ENCODE data around the gene YIF1B.

The YIF1B gene

DNA sequence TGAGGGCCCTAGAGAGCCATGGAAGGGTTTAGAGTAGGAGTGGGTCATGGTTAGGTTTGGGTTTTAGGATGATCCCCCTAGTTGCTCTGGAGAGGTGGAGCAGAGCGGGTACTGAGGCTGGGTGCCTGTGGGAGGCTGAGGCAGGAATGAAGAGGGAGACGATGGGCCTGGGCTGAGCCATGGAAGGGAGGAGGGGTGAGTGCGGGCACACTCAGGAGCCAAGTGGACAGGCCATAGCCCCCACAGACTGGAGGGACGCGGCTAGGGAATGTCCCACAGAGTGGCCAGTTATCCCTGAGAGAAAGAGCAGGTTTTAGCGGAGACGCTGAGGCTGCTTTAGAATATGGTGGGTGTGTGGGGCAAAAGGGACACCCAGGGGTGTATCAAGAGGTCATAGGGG lies 13.9 kb upstream of the YIF1B start:
- TF ChIP-seq, protein P1, sequence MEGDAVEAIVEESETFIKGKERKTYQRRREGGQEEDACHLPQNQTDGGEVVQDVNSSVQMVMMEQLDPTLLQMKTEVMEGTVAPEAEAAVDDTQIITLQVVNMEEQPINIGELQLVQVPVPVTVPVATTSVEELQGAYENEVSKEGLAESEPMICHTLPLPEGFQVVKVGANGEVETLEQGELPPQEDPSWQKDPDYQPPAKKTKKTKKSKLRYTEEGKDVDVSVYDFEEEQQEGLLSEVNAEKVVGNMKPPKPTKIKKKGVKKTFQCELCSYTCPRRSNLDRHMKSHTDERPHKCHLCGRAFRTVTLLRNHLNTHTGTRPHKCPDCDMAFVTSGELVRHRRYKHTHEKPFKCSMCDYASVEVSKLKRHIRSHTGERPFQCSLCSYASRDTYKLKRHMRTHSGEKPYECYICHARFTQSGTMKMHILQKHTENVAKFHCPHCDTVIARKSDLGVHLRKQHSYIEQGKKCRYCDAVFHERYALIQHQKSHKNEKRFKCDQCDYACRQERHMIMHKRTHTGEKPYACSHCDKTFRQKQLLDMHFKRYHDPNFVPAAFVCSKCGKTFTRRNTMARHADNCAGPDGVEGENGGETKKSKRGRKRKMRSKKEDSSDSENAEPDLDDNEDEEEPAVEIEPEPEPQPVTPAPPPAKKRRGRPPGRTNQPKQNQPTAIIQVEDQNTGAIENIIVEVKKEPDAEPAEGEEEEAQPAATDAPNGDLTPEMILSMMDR (IDR thresholded peaks at IDR 0.05; ENCODE audit: low read depth, low read length) = no peak
- DNase-seq (ENCODE audit: extremely low read depth, low read depth) = no peak

DNA sequence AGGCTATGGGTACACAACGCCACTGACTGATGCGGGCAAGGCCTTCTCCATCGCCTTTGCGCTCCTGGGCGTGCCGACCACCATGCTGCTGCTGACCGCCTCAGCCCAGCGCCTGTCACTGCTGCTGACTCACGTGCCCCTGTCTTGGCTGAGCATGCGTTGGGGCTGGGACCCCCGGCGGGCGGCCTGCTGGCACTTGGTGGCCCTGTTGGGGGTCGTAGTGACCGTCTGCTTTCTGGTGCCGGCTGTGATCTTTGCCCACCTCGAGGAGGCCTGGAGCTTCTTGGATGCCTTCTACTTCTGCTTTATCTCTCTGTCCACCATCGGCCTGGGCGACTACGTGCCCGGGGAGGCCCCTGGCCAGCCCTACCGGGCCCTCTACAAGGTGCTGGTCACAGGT lies 10.8 kb upstream of the YIF1B start:
- no peak for DNase-seq (ENCODE audit: extremely low read depth, low read depth)
- TF ChIP-seq, protein P1 (IDR thresholded peaks at IDR 0.05; ENCODE audit: low read depth, low read length) = no peak

GRCh38 chr19:38324431-38324830 lies 8.7 kb upstream of the YIF1B start:
- TF ChIP-seq, protein P1 (IDR thresholded peaks at IDR 0.05; ENCODE audit: low read depth, low read length) = no peak

DNA sequence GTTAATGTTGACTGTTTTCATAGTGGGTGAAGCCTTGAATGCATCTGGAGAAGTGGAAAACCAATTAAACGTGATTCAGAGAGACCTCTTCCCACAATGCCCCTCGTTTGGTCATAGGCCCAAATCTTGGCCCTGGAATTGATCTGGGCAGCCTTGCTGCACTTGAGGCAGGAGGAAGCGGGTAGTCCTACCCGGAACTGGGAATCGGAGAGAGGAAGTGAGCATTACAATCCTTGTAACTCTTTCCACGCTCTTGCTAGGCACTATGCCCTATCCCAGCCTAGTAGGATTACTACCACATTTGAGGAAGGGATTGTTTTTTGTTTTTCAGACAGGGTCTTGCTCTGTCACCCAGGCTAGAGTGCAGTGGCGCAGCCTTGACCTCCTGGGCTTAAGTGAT lies 7.5 kb upstream of the YIF1B start:
- DNase-seq (ENCODE audit: extremely low read depth, low read depth) = no peak
- TF ChIP-seq, protein P1 (IDR thresholded peaks at IDR 0.05; ENCODE audit: low read depth, low read length) = no peak

More at GRCh38 chr19:38324431-38324830, 8.7 kb upstream of the YIF1B start:
- DNase-seq (ENCODE audit: extremely low read depth, low read depth) = no peak

GRCh38 chr19:38321646-38322196 lies 6.0 kb upstream of the YIF1B start:
- no peak for DNase-seq (ENCODE audit: extremely low read depth, low read depth)
- TF ChIP-seq, protein P1 (IDR thresholded peaks at IDR 0.05; ENCODE audit: low read depth, low read length) = no peak

GRCh38 chr19:38320969-38321339 lies 5.2 kb upstream of the YIF1B start:
- no peak for DNase-seq (ENCODE audit: extremely low read depth, low read depth)
- TF ChIP-seq, protein P1 (IDR thresholded peaks at IDR 0.05; ENCODE audit: low read depth, low read length) = no peak

DNA sequence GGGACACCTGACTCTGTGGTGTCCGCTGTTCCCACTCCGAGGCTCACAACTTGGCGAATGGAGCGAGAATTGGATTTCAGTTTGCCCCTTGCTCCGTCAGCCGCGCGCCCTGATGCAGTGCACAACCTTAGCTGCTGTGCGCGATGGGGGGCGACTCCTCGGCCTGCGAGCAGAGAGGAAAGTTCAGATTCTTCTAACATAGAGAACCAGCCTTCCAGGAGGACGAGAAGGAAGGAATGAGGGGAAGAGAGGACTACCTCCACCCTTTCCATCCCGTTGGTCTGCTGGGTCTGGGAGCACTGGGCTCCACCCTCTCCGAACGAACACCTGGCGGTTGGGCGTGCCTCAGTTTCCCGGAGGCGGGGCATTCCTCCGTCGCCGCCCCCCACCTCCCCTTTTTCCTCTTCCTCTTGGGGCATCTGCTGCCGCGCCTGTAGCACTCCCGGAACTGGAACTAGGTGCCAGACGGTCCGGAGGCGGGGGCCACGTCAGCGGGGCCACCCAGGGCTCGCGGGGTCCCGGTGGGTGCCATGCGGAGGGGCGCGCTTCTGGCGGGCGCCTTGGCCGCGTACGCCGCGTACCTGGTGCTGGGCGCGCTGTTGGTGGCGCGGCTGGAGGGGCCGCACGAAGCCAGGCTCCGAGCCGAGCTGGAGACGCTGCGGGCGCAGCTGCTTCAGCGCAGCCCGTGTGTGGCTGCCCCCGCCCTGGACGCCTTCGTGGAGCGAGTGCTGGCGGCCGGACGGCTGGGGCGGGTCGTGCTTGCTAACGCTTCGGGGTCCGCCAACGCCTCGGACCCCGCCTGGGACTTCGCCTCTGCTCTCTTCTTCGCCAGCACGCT lies 3.9 kb upstream of the YIF1B start, which contains the start of gene KCNK6:
KCNK6 (plus strand) TSS at position 425 of the 838 bp plus-strand sequence; CDS start at position 531, 106 bp downstream.
- TF ChIP-seq, protein P1 (IDR thresholded peaks at IDR 0.05; ENCODE audit: low read depth, low read length) = no peak

More for the DNA sequence above, 3.9 kb upstream of the YIF1B start, which contains the start of gene KCNK6:
- no peak for DNase-seq (ENCODE audit: extremely low read depth, low read depth)
